Measurements from ENCODE around the gene SCMH1. TPM values are rescaled to one million over a fixed set of nuclear protein-coding genes. Genes with fewer than 3 reads are reported as not detected.

SCMH1 gene
- total RNA-seq, 1 experiment from 2014 or later: 25.9 TPM

DNA sequence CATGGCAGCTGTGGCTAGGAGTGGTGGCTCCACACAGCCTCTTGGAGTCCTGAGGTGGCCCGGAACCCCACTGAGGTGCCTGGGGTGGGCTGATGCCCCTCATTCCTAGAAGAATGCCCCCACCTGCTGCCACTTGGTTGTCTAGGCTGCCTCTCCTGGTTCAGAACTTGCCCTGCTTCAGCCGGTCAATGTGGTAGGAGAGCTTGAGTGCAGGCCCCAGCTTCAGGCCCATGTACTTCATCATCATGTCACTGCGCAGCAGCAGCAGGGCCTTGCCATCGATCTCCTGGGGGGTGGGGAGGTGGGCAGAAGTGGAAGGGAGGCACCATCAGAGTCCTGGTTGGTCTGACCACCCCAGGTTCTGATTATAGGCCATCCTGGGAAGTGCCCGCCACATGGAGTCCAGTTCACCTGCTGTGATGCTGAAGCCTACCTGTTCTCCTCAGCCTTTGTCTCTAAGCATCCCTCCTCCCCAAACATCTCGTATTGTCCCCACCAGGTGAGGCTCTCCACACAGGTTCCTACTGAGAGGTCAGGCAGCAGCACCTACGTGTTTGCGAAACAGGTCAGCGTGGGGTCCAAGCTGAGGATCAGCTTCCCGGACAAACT is 214.0 kb downstream of the SCMH1 start:
- no peak overlapping the region for H3K27ac Mint-ChIP-seq (ENCODE audit: unreplicated experiment)
- no peak for DNase-seq
- no peaks in the 10 kb centered on the region for H3K27me3 Mint-ChIP-seq (ENCODE audit: unreplicated experiment)
- no TSS peak for BruUV-seq (replicated peaks)
- H3K4me1 Mint-ChIP-seq (ENCODE audit: low read depth, unreplicated experiment): no peaks in the 10 kb centered on the region
- H3K36me3 Mint-ChIP-seq (ENCODE audit: insufficient read depth, unreplicated experiment): peaks cover 45% of the 10 kb centered on the region
- intact Hi-C loops (cut with micrococcal nuclease; ENCODE audit: unreplicated experiment): no loop called here
- TF ChIP-seq, protein P1, sequence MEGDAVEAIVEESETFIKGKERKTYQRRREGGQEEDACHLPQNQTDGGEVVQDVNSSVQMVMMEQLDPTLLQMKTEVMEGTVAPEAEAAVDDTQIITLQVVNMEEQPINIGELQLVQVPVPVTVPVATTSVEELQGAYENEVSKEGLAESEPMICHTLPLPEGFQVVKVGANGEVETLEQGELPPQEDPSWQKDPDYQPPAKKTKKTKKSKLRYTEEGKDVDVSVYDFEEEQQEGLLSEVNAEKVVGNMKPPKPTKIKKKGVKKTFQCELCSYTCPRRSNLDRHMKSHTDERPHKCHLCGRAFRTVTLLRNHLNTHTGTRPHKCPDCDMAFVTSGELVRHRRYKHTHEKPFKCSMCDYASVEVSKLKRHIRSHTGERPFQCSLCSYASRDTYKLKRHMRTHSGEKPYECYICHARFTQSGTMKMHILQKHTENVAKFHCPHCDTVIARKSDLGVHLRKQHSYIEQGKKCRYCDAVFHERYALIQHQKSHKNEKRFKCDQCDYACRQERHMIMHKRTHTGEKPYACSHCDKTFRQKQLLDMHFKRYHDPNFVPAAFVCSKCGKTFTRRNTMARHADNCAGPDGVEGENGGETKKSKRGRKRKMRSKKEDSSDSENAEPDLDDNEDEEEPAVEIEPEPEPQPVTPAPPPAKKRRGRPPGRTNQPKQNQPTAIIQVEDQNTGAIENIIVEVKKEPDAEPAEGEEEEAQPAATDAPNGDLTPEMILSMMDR (IDR thresholded peaks at IDR 0.05; ENCODE audit: unreplicated experiment): no peak
- CTCF ChIA-PET: no interaction called here
- no peak overlapping the region for H3K4me3 Mint-ChIP-seq (ENCODE audit: low read depth, unreplicated experiment)
- H3K9me3 Mint-ChIP-seq (ENCODE audit: low read depth, unreplicated experiment): no peaks in the 10 kb centered on the region

DNA sequence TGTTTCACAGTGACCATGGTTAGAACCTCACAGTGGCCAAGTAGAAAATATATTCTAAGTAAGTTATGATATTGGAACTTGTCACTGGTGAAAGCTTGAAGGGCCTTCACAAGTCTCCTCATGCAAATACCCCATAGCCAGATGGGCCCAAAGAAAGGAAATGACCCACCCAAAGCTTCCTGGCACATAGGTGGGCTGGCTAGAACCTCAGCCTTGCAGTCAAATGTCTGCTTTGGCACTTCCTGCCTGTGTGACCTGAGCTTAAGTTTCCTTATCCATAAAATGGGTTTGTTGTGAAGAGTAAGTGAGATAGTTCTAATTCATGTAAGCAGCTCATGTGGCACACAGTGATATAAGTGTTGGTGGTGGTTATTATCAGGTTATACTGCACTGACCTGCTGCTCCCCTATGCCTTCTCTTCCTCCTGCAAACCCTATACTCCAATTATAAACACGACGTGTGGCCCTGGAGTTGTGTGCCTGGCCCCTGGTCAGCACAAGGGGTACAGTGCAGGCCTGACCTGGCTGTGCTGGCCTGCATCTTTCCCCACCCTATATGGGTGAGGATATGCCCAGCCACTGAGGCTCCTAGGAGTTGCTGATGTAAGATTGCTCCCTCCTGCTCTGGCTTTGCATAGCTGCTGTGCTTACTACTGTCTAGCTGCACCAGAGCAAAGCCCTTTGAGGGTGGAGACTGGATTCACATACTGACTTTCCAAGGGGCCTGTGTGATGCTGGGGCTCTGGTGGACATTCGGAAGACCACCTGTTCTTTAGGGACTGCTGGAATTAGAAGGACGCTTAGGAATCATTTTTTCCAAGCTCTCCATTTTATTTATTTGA is 215.9 kb downstream of the SCMH1 start:
- Mint-ChIP-seq H3K27ac (ENCODE audit: unreplicated experiment) (no peak overlapping the region), H3K27me3 (ENCODE audit: unreplicated experiment) (no peaks in the 10 kb centered on the region), H3K4me1 (ENCODE audit: low read depth, unreplicated experiment) (no peaks in the 10 kb centered on the region), H3K4me3 (ENCODE audit: low read depth, unreplicated experiment) (no peak overlapping the region), H3K36me3 (ENCODE audit: insufficient read depth, unreplicated experiment) (peaks cover 53% of the 10 kb centered on the region), H3K9me3 (ENCODE audit: low read depth, unreplicated experiment) (no peaks in the 10 kb centered on the region)
- no TSS peak for BruUV-seq (replicated peaks)
- CTCF ChIA-PET: no interaction called here
- TF ChIP-seq, protein P1 (IDR thresholded peaks at IDR 0.05; ENCODE audit: unreplicated experiment): no peak
- intact Hi-C loops (cut with micrococcal nuclease; ENCODE audit: unreplicated experiment): no loop called here
- DNase-seq: no peak

DNA sequence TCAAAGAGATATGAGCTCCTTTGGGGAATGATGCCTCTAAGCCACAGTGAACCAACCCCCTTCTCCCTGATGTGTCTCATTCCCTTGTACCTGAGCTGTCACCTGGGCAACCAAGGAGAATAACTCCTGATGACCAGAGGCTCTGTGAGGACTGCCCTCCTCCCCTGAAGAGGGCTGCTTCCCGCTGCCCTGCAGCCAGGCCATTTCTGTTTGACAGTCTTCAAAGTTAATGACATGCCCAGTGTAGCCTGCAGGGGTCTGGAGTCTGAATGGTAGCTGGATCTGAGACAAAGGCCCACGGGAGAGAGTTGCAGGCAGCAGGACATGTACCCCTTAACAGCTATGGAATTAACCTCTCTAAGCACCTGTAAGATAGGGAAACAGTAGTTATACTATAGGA is 217.2 kb downstream of the SCMH1 start:
- no TSS peak for BruUV-seq (replicated peaks)
- Mint-ChIP-seq H3K27me3 (ENCODE audit: unreplicated experiment) (no peaks in the 10 kb centered on the region), H3K36me3 (ENCODE audit: insufficient read depth, unreplicated experiment) (peaks cover 52% of the 10 kb centered on the region), H3K9me3 (ENCODE audit: low read depth, unreplicated experiment) (no peaks in the 10 kb centered on the region), H3K4me1 (ENCODE audit: low read depth, unreplicated experiment) (no peaks in the 10 kb centered on the region), H3K27ac (ENCODE audit: unreplicated experiment) (no peak overlapping the region), H3K4me3 (ENCODE audit: low read depth, unreplicated experiment) (no peak overlapping the region)
- intact Hi-C loops (cut with micrococcal nuclease; ENCODE audit: unreplicated experiment): no loop called here
- CTCF ChIA-PET: no interaction called here
- TF ChIP-seq, protein P1 (IDR thresholded peaks at IDR 0.05; ENCODE audit: unreplicated experiment): no peak
- DNase-seq: no peak

DNA sequence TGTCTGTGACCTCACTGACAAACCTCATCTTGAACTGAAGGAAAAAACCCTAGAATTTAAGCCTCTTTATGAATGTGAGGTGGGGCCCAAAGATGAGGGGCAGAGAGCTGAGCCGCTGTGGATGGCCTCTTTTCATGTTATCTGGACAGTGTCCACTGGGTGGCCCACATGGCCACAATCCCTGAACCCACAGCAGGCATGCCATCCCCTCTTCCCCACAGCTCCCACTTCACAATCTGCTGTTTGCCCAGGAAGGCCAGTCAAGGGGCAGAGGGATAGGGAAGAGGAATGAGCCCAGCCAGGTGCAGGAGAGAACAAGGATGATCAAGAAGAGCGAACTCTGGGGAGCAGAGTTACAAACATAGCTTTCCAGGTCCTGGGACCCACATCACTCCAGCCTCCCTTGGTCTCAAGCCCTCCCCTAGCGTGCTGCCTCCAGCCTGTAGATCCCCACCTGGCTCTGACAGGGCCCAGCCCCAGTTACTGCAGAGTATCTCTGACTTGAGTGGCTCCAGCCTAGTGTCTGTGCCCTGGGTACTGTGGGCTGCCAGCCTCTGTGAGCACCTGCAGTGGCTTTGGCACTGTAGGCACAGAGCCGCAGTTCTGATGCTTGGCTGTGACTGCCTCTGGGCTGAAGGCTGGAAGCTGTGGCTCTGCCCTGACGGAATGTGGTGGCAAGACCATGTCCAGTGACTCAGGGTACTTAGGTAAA is 218.7 kb downstream of the SCMH1 start:
- peak overlapping the region; percentile 11 for H3K27ac Mint-ChIP-seq (ENCODE audit: unreplicated experiment)
- peaks cover 63% of the 10 kb centered on the region for H3K36me3 Mint-ChIP-seq (ENCODE audit: insufficient read depth, unreplicated experiment)
- H3K4me1 Mint-ChIP-seq (ENCODE audit: low read depth, unreplicated experiment): no peaks in the 10 kb centered on the region
- DNase-seq: peak; percentile 17
- no TSS peak for BruUV-seq (replicated peaks)
- intact Hi-C loops (cut with micrococcal nuclease; ENCODE audit: unreplicated experiment): no loop called here
- H3K27me3 Mint-ChIP-seq (ENCODE audit: unreplicated experiment): no peaks in the 10 kb centered on the region
- CTCF ChIA-PET: no interaction called here
- H3K4me3 Mint-ChIP-seq (ENCODE audit: low read depth, unreplicated experiment): no peak overlapping the region
- TF ChIP-seq, protein P1 (IDR thresholded peaks at IDR 0.05; ENCODE audit: unreplicated experiment): peak; percentile 50
- no peaks in the 10 kb centered on the region for H3K9me3 Mint-ChIP-seq (ENCODE audit: low read depth, unreplicated experiment)
